Ovary (tissue), 9 donors: Measurements from ENCODE around the gene PCDHGB5. TPM values are rescaled to one million over a fixed set of nuclear protein-coding genes. Genes with fewer than 3 reads are reported as not detected.

Experiments
- DNase-seq, 5 donors: peaks; one replicate each; pipeline ENCODE4 v3.0.0-alpha.2; 2019 to 2020
- H3K27ac ChIP-seq, 2 donors: fragments of 200-600 bp; one replicate each; pipeline versions ENCODE4 v1.5.1 to v1.8.0; 2019 to 2022
- H3K27me3 ChIP-seq: fragments of 200-600 bp; one replicate; pipeline ENCODE4 v1.8.0; 2022
- H3K36me3 ChIP-seq: fragments of 200-600 bp; sonication (generic); one replicate; pipeline ENCODE4 v1.5.1; 2019
- H3K4me1 ChIP-seq: one replicate; pipeline ENCODE4 v1.8.1; 2013; ENCODE audit warnings: mild to moderate bottlenecking, moderate library complexity; ENCODE audit not compliant: insufficient read depth
- H3K4me3 ChIP-seq: fragments of 200-600 bp; sonication (generic); one replicate; pipeline ENCODE4 v1.5.1; 2017
- H3K9me3 ChIP-seq, 2 donors: fragments of 200-600 bp in 1 of 2; sonication (generic) in 1 of 2; one replicate each; pipeline versions ENCODE4 v1.5.1 to v1.8.1; 2013 to 2019; ENCODE audit warnings: mild to moderate bottlenecking in 1 of 2, moderate library complexity in 1 of 2
- CTCF ChIP-seq, 3 donors: fragments of 450-650 bp in 2 of 3; fragments of 200-600 bp in 1 of 3; IDR thresholded peaks; one replicate each; pipeline versions ENCODE4 v1.5.1 to v1.8.0; 2016 to 2022; ENCODE audit warnings: antibody characterized with exemption in 3 of 3, mild to moderate bottlenecking in 1 of 3
- EP300 ChIP-seq: sonication (generic); formaldehyde crosslinking; IDR thresholded peaks from one replicate; pipeline ENCODE4 v1.6.1; 2017; ENCODE audit warnings: antibody characterized with exemption
- POLR2A ChIP-seq: fragments of 450-650 bp; IDR thresholded peaks from one replicate; pipeline ENCODE4 v1.6.1; 2017; ENCODE audit warnings: antibody characterized with exemption, mild to moderate bottlenecking, moderate library complexity
- WGBS, 3 donors: extraction: QIAGEN DNeasy Blood & Tissue Kit in 1 of 3; methylation state at CpG; one replicate each; pipeline versions ENCODE4 v1.1.5 to v1.1.7; 2013 to 2017; 5-methylcytosine and 5-hydroxymethylcytosine counted together
- intact Hi-C, 4 donors: fragments of 100-400 bp; cut with DNase I; formaldehyde crosslinking; loops; one replicate each; pipeline versions ENCODE4 v1.11.0 to v1.15.1; 2022 to 2023
- polyA plus RNA-seq, 2 donors: library from polyadenylated mRNA; stranded (reverse); fragments of 200-250 nt in 1 of 2; fragments of 350-450 nt in 1 of 2; fragmentation: Illumina TruSeq in 1 of 2; extraction: RNeasy Lipid Tissue Mini Kit (QIAGEN cat#74804) in 1 of 2; gene quantifications; one replicate each; pipeline ENCODE4 v1.2.3, GENCODE V29; 2013 to 2014
- total RNA-seq, 7 donors: library from RNA; depleted of rRNA in 2 of 7; stranded (reverse); fragments of >200 nt in 2 of 7; fragmentation: NEBNext Ultra II Directional in 3 of 7; extraction: Animal tissue kit (Norgen Biotek cat#: 25700) in 3 of 7; gene quantifications; one replicate each; pipeline versions ENCODE4 v1.1.0 to v1.2.4, GENCODE V29; 2016 to 2023
- donor health status: DM: no; HTN: no; CAD: no; lungs with moderate emphysema.
- donor health status: DM: no; HTN: no; CAD: no.
- donor health status: Bipolar disorder and iron deficiency.
- donor health status: DM: yes; HTN: yes; CAD: no.
- donor health status: DM: no; HTN: no; CAD: no.
- donor health status: DM: yes; HTN: yes; CAD: no.

The PCDHGB5 gene
- total and polyA plus RNA-seq, 9 donors: 4.5 to 19.7 (median 16.5) TPM

GRCh38 chr5:141437221-141437620 lies 39.5 kb downstream of the PCDHGB5 start:
- peaks cover 0 to 31% of the 10 kb centered on the region in 2 donors for H3K9me3 ChIP-seq
- no peaks in the 10 kb centered on the region for H3K27me3 ChIP-seq
- intact Hi-C loops: no loop called here
- H3K4me3 ChIP-seq: no peak overlapping the region
- DNase-seq: no peak
- no peak overlapping the region for H3K27ac ChIP-seq
- 89 to 97% (median 93%) methylated on average over 2 of the region's 2 CpGs for WGBS, 3 donors
- H3K4me1 ChIP-seq: no peaks in the 10 kb centered on the region
- TF ChIP-seq CTCF (IDR thresholded peaks at IDR 0.05) (no peak), EP300 (no peak), POLR2A (no peak)
- no peaks in the 10 kb centered on the region for H3K36me3 ChIP-seq

- intact Hi-C loops: no loop called here
- WGBS, 3 donors: 64 to 71% (median 69%) methylated on average over 10 of the region's 10 CpGs
- Histone ChIP-seq H3K27me3 (no peaks in the 10 kb centered on the region), H3K4me1 (no peaks in the 10 kb centered on the region), H3K4me3 (no peak overlapping the region), H3K27ac (no peak overlapping the region), H3K36me3 (no peaks in the 10 kb centered on the region), H3K9me3 (peaks cover 0 to 19% of the 10 kb centered on the region in 2 donors)
- no peak for TF ChIP-seq CTCF (IDR thresholded peaks at IDR 0.05)
- no peak for TF ChIP-seq EP300
- no peak for TF ChIP-seq POLR2A
- no peak for DNase-seq
Observed at GRCh38 chr5:141439411-141440141, 41.8 kb downstream of the PCDHGB5 start.

- 95 to 96% (median 95%) methylated on average over 9 of the region's 9 CpGs for WGBS, 3 donors
- intact Hi-C loops: no loop called here
- H3K4me3 ChIP-seq: no peak overlapping the region
- peaks cover 0 to 19% of the 10 kb centered on the region in 2 donors for H3K9me3 ChIP-seq
- no peak overlapping the region for H3K27ac ChIP-seq
- H3K27me3 ChIP-seq: no peaks in the 10 kb centered on the region
- no peaks in the 10 kb centered on the region for H3K36me3 ChIP-seq
- no peak for DNase-seq
- no peak for TF ChIP-seq CTCF (IDR thresholded peaks at IDR 0.05)
- H3K4me1 ChIP-seq: no peaks in the 10 kb centered on the region
Observed at GRCh38 chr5:141440341-141440740, 42.6 kb downstream of the PCDHGB5 start.

GRCh38 chr5:141441571-141442170 lies 43.9 kb downstream of the PCDHGB5 start:
- Histone ChIP-seq H3K27me3 (no peaks in the 10 kb centered on the region), H3K4me3 (no peak overlapping the region), H3K36me3 (no peaks in the 10 kb centered on the region), H3K4me1 (no peaks in the 10 kb centered on the region), H3K9me3 (peaks cover 0 to 19% of the 10 kb centered on the region in 2 donors), H3K27ac (no peak overlapping the region)
- WGBS, 3 donors: 45 to 58% (median 46%) methylated on average over 41 to 50 of the region's 50 CpGs
- intact Hi-C loops: no loop called here
- no peak for DNase-seq
- TF ChIP-seq CTCF (IDR thresholded peaks at IDR 0.05) (no peak), EP300 (no peak), POLR2A (no peak)

Other genes starting within 250 kb of the PCDHGB5 start
Only the 30 nearest of the 37 such genes appear.
- 1 to 10 TPM; 2.0 to 5.4 (median 3.8) TPM for gene PCDHB9, start 210.8 kb upstream of the PCDHGB5 start, total RNA-seq
- gene PCDHB9, start 210.8 kb upstream of the PCDHGB5 start, polyA plus RNA-seq: 1 to 10 TPM; 1.5 to 3.3 TPM
- gene PCDHB10, start 205.6 kb upstream of the PCDHGB5 start, total RNA-seq: 1 to 10 TPM; 2.7 to 5.2 (median 3.1) TPM
- gene PCDHB10, start 205.6 kb upstream of the PCDHGB5 start, polyA plus RNA-seq: 1 to 10 TPM; 2.9 to 3.4 TPM
- 1 to 10 TPM; 2.5 to 9.2 (median 6.0) TPM for gene PCDHB11, start 198.3 kb upstream of the PCDHGB5 start, total RNA-seq
- gene PCDHB11, start 198.3 kb upstream of the PCDHGB5 start, polyA plus RNA-seq: 1 to 10 TPM; 1.8 to 3.2 TPM
- 1 to 10 TPM; 2.8 to 8.8 (median 6.9) TPM for gene PCDHB12, start 189.2 kb upstream of the PCDHGB5 start, total RNA-seq
- gene PCDHB12, start 189.2 kb upstream of the PCDHGB5 start, polyA plus RNA-seq: 1 to 10 TPM; 2.8 to 2.9 TPM
- gene PCDHB13, start 184.0 kb upstream of the PCDHGB5 start, total RNA-seq: 1 to 10 TPM; 3.9 to 5.9 (median 4.5) TPM
- 1 to 10 TPM; 1.3 to 3.1 TPM for gene PCDHB13, start 184.0 kb upstream of the PCDHGB5 start, polyA plus RNA-seq
- 1 to 10 TPM; 3.8 to 7.2 (median 5.4) TPM for gene PCDHB14, start 174.6 kb upstream of the PCDHGB5 start, total RNA-seq
- 1 to 10 TPM; 3.8 to 4.5 TPM for gene PCDHB14, start 174.6 kb upstream of the PCDHGB5 start, polyA plus RNA-seq
- 10 to 100 TPM in 4 of 7 donors, 1 to 10 TPM in 3; 3.4 to 17.0 (median 10.3) TPM for gene PCDHB15, start 152.6 kb upstream of the PCDHGB5 start, total RNA-seq
- gene PCDHB15, start 152.6 kb upstream of the PCDHGB5 start, polyA plus RNA-seq: 1 to 10 TPM; 6.7 to 8.2 TPM
- gene SLC25A2, start 93.9 kb upstream of the PCDHGB5 start, total RNA-seq: 1 to 10 TPM in 1 of 7 donors, under 1 TPM in 3, not detected in 3; 0.40 to 1.4 (median 0.54) TPM
- under 1 TPM in 1 of 2 donors, not detected in 1; 0.10 TPM for gene SLC25A2, start 93.9 kb upstream of the PCDHGB5 start, polyA plus RNA-seq
- 100 to 1,000 TPM in 4 of 7 donors, 10 to 100 TPM in 3; 65.1 to 141 (median 102) TPM for gene TAF7, start 77.2 kb upstream of the PCDHGB5 start, total RNA-seq
- gene TAF7, start 77.2 kb upstream of the PCDHGB5 start, polyA plus RNA-seq: 100 to 1,000 TPM in 1 of 2 donors, 10 to 100 TPM in 1; 96.4 to 136 TPM
- 1 to 10 TPM in 3 of 7 donors, under 1 TPM in 4; 0.72 to 2.8 (median 1.00) TPM for gene PCDHGA1, start 67.4 kb upstream of the PCDHGB5 start, total RNA-seq
- gene PCDHGA1, start 67.4 kb upstream of the PCDHGB5 start, polyA plus RNA-seq: under 1 TPM; 0.29 to 0.90 TPM
- gene PCDHGA2, start 59.2 kb upstream of the PCDHGB5 start, total RNA-seq: 10 to 100 TPM in 5 of 7 donors, 1 to 10 TPM in 2; 7.3 to 13.5 (median 12.0) TPM
- gene PCDHGA2, start 59.2 kb upstream of the PCDHGB5 start, polyA plus RNA-seq: 1 to 10 TPM; 3.0 to 5.4 TPM
- gene PCDHGA3, start 54.1 kb upstream of the PCDHGB5 start, total RNA-seq: 1 to 10 TPM; 5.3 to 8.6 (median 5.9) TPM
- 1 to 10 TPM; 1.9 to 2.9 TPM for gene PCDHGA3, start 54.1 kb upstream of the PCDHGB5 start, polyA plus RNA-seq
- 1 to 10 TPM; 3.7 to 9.3 (median 5.5) TPM for gene PCDHGB1, start 47.8 kb upstream of the PCDHGB5 start, total RNA-seq
- gene PCDHGB1, start 47.8 kb upstream of the PCDHGB5 start, polyA plus RNA-seq: 1 to 10 TPM; 1.1 to 1.4 TPM
- gene PCDHGA4, start 42.9 kb upstream of the PCDHGB5 start, total RNA-seq: 1 to 10 TPM; 4.4 to 8.2 (median 6.6) TPM
- 1 to 10 TPM; 1.2 to 3.8 TPM for gene PCDHGA4, start 42.9 kb upstream of the PCDHGB5 start, polyA plus RNA-seq
- gene PCDHGB2, start 38.0 kb upstream of the PCDHGB5 start, total RNA-seq: 10 to 100 TPM in 2 of 7 donors, 1 to 10 TPM in 5; 4.5 to 11.9 (median 9.3) TPM
- 1 to 10 TPM; 1.9 to 4.3 TPM for gene PCDHGB2, start 38.0 kb upstream of the PCDHGB5 start, polyA plus RNA-seq
- 1 to 10 TPM; 4.5 to 9.5 (median 6.4) TPM for gene PCDHGA5, start 33.8 kb upstream of the PCDHGB5 start, total RNA-seq
- gene PCDHGA5, start 33.8 kb upstream of the PCDHGB5 start, polyA plus RNA-seq: 1 to 10 TPM; 1.7 to 3.2 TPM
- 1 to 10 TPM; 4.1 to 8.6 (median 5.6) TPM for gene PCDHGB3, start 27.7 kb upstream of the PCDHGB5 start, total RNA-seq
- gene PCDHGB3, start 27.7 kb upstream of the PCDHGB5 start, polyA plus RNA-seq: 1 to 10 TPM; 1.1 to 2.1 TPM
- gene PCDHGA6, start 24.1 kb upstream of the PCDHGB5 start, total RNA-seq: 10 to 100 TPM in 3 of 7 donors, 1 to 10 TPM in 4; 6.7 to 14.5 (median 8.7) TPM
- gene PCDHGA6, start 24.1 kb upstream of the PCDHGB5 start, polyA plus RNA-seq: 1 to 10 TPM; 3.6 to 4.2 TPM
- 1 to 10 TPM; 4.2 to 8.6 (median 5.8) TPM for gene PCDHGA7, start 15.2 kb upstream of the PCDHGB5 start, total RNA-seq
- gene PCDHGA7, start 15.2 kb upstream of the PCDHGB5 start, polyA plus RNA-seq: 1 to 10 TPM; 1.3 to 2.3 TPM
- 10 to 100 TPM in 1 of 7 donors, 1 to 10 TPM in 6; 6.0 to 12.0 (median 8.8) TPM for gene PCDHGB4, start 10.2 kb upstream of the PCDHGB5 start, total RNA-seq
- gene PCDHGB4, start 10.2 kb upstream of the PCDHGB5 start, polyA plus RNA-seq: 1 to 10 TPM; 2.1 to 3.1 TPM
- 1 to 10 TPM; 2.9 to 7.6 (median 3.8) TPM for gene PCDHGA8, start 5.3 kb upstream of the PCDHGB5 start, total RNA-seq
- under 1 TPM; 0.37 to 0.41 TPM for gene PCDHGA8, start 5.3 kb upstream of the PCDHGB5 start, polyA plus RNA-seq
- gene PCDHGA9, start 4.8 kb downstream of the PCDHGB5 start, total RNA-seq: 10 to 100 TPM in 4 of 7 donors, 1 to 10 TPM in 3; 5.4 to 11.7 (median 10.6) TPM
- 1 to 10 TPM; 2.3 to 5.2 TPM for gene PCDHGA9, start 4.8 kb downstream of the PCDHGB5 start, polyA plus RNA-seq
- 10 to 100 TPM in 6 of 7 donors, 1 to 10 TPM in 1; 9.8 to 18.1 (median 14.4) TPM for gene PCDHGB6, start 10.1 kb downstream of the PCDHGB5 start, total RNA-seq
- gene PCDHGB6, start 10.1 kb downstream of the PCDHGB5 start, polyA plus RNA-seq: 10 to 100 TPM in 1 of 2 donors, 1 to 10 TPM in 1; 7.0 to 12.3 TPM
- gene PCDHGA10, start 15.0 kb downstream of the PCDHGB5 start, total RNA-seq: 1 to 10 TPM; 5.0 to 9.7 (median 8.1) TPM
- 1 to 10 TPM; 1.3 to 3.9 TPM for gene PCDHGA10, start 15.0 kb downstream of the PCDHGB5 start, polyA plus RNA-seq
- 10 to 100 TPM; 11.3 to 22.9 (median 20.0) TPM for gene PCDHGB7, start 19.7 kb downstream of the PCDHGB5 start, total RNA-seq
- gene PCDHGB7, start 19.7 kb downstream of the PCDHGB5 start, polyA plus RNA-seq: 10 to 100 TPM in 1 of 2 donors, 1 to 10 TPM in 1; 8.0 to 19.9 TPM
- gene PCDHGA11, start 23.1 kb downstream of the PCDHGB5 start, total RNA-seq: 1 to 10 TPM; 3.2 to 7.7 (median 5.7) TPM
- gene PCDHGA11, start 23.1 kb downstream of the PCDHGB5 start, polyA plus RNA-seq: 1 to 10 TPM; 1.4 to 2.6 TPM
- gene PCDHGA12, start 32.6 kb downstream of the PCDHGB5 start, total RNA-seq: 10 to 100 TPM in 1 of 7 donors, 1 to 10 TPM in 6; 6.0 to 10.4 (median 8.2) TPM
- 1 to 10 TPM; 2.0 to 4.5 TPM for gene PCDHGA12, start 32.6 kb downstream of the PCDHGB5 start, polyA plus RNA-seq
- 10 to 100 TPM; 19.6 to 85.3 (median 67.7) TPM for gene PCDHGC3, start 78.0 kb downstream of the PCDHGB5 start, total RNA-seq
- gene PCDHGC3, start 78.0 kb downstream of the PCDHGB5 start, polyA plus RNA-seq: 10 to 100 TPM; 63.1 to 92.9 TPM
- gene PCDHGC4, start 87.1 kb downstream of the PCDHGB5 start, total RNA-seq: 1 to 10 TPM; 1.0 to 4.5 (median 2.4) TPM
- gene PCDHGC4, start 87.1 kb downstream of the PCDHGB5 start, polyA plus RNA-seq: under 1 TPM; 0.22 to 0.32 TPM
- 1 to 10 TPM; 1.4 to 3.5 (median 2.0) TPM for gene PCDHGC5, start 91.1 kb downstream of the PCDHGB5 start, total RNA-seq
- gene PCDHGC5, start 91.1 kb downstream of the PCDHGB5 start, polyA plus RNA-seq: under 1 TPM; 0.19 to 0.48 TPM